Adrenal gland (tissue), 5 donors: ENCODE data around the gene ICE2.

Experiments used
- POLR2A ChIP-seq, 2 donors: fragments of 450-650 bp; IDR thresholded peaks; one replicate each; pipeline ENCODE4 v1.6.1; 2017; ENCODE audit warnings: antibody characterized with exemption in 2 of 2, mild to moderate bottlenecking in 2 of 2, moderate library complexity in 1 of 2
- TF ChIP-seq, protein P1 (sequence below), 6 experiments: fragments of 450-650 bp in 4 of 6; fragments of 200-600 bp in 2 of 6; sonication (generic) in 1 of 6; IDR thresholded peaks; 1 replicate in 5 of 6; 2 replicates in 1 of 6; pipeline versions ENCODE4 v1.5.1 to v1.8.0; 2016 to 2021; ENCODE audit warnings: antibody characterized with exemption in 6 of 6, mild to moderate bottlenecking in 2 of 6, moderate library complexity in 1 of 6
- donor health status: DM: no; HTN: no; CAD: no.

DNA sequence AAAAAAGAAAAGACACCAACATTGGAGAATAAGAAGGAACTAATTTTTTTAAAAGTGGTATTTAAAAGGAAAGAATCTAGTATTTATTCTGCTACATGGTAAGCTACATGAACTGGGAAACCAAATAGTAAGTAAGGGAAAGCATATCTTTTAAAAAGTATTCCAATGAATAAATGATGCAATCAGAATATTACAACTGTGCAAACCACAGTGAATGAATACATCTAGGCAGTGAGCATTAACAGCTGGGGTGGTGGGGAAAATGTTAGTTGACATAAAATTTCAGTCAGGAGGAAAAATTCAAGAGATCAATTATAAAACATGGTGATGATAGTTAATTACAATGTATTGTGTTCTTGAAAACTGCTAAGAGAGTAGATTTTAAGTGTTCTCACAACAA is 16.9 kb downstream of the ICE2 start:
- TF ChIP-seq, protein P1, sequence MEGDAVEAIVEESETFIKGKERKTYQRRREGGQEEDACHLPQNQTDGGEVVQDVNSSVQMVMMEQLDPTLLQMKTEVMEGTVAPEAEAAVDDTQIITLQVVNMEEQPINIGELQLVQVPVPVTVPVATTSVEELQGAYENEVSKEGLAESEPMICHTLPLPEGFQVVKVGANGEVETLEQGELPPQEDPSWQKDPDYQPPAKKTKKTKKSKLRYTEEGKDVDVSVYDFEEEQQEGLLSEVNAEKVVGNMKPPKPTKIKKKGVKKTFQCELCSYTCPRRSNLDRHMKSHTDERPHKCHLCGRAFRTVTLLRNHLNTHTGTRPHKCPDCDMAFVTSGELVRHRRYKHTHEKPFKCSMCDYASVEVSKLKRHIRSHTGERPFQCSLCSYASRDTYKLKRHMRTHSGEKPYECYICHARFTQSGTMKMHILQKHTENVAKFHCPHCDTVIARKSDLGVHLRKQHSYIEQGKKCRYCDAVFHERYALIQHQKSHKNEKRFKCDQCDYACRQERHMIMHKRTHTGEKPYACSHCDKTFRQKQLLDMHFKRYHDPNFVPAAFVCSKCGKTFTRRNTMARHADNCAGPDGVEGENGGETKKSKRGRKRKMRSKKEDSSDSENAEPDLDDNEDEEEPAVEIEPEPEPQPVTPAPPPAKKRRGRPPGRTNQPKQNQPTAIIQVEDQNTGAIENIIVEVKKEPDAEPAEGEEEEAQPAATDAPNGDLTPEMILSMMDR (IDR thresholded peaks at IDR 0.05): no peak
- TF ChIP-seq POLR2A (IDR thresholded peaks at IDR 0.05): no peak
